Measurements from ENCODE around the gene ODAD4. TPM values are rescaled to one million over a fixed set of nuclear protein-coding genes. Genes with fewer than 3 reads are reported as not detected.
A peak's percentile ranks its signal among the peaks of the same experiment; 100 is the strongest.

Gene ODAD4
- total RNA-seq, 1 experiment from 2014 or later = 0.15 TPM

DNA sequence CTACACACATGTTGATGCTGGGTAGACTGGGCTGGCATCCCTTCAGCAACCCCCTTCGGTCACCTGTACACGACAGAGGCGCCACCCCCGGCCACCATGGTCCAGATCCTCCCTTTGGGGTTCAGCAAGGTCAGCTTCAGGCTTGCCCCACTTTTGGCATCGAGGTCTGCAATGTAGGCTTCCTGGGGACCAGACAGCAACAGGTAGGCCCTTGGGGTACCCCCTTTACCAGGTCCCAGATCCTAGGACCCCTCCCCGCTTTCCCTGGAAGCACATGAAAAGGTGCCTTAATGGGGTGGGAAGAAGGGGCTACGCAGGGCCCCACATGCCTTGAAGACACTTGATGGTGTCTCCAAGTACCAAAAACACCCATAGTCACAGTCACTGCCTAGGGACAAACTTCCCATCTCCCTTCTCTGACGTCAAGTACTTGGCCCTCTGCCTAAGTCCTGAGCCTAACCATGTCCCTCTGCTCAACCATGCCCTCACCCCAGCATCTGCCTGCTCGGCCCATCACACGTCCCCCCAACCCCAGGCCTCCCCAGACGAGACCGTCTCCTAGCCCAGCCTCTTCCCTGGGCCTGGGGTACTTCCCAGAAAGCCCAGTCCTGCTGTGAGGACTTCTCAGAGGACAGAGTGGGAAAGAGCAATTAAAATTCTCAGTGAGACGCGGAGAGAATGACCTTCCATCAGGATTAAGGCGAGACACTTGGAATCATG lies 23.8 kb upstream of the ODAD4 start:
- no peak for TF ChIP-seq EZH2 (IDR thresholded peaks at IDR 0.05; ENCODE audit: low read length, unreplicated experiment)
- TF ChIP-seq CTCF (conservative IDR thresholded peaks at IDR 0.05; ENCODE audit: low read depth, low read length) = no peak
- no peak for TF ChIP-seq EZH2phosphoT487 (IDR thresholded peaks at IDR 0.05; ENCODE audit: borderline replicate concordance, low read length)
- peaks cover 30% of the 10 kb centered on the region for H3K4me1 ChIP-seq (ENCODE audit: insufficient read depth, low read length)
- H2AFZ ChIP-seq (ENCODE audit: low read length) = no peak overlapping the region
- H3K27ac ChIP-seq (ENCODE audit: low read length) = peak overlapping the region; percentile 29; the same call in 1 of the 2 replicates
- H3K9me3 ChIP-seq (ENCODE audit: low read length) = no peaks in the 10 kb centered on the region
- DNase-seq (no peak), ATAC-seq (no peak)
- H3K9me2 ChIP-seq (replicated peaks; ENCODE audit: low read length) = no peaks in the 10 kb centered on the region
- H3K27me3 ChIP-seq (ENCODE audit: low read length) = no peaks in the 10 kb centered on the region
- peaks cover 44% of the 10 kb centered on the region for H3K36me3 ChIP-seq (ENCODE audit: low read depth, low read length)
- BruUV-seq (replicated peaks) = no TSS peak
- no peak overlapping the region for H3K4me2 ChIP-seq (ENCODE audit: low read length)
- peaks cover 7% of the 10 kb centered on the region for H3F3A ChIP-seq (ENCODE audit: low read length, unreplicated experiment)
- peaks cover 7% of the 10 kb centered on the region; the same call in 1 of the 2 replicates for H4K20me1 ChIP-seq (ENCODE audit: low read length)
- H3K4me3 ChIP-seq (ENCODE audit: low read length) = no peak overlapping the region
- ChIA-PET CTCF (no interaction called here), POLR2A (ENCODE audit: unreplicated experiment) (interaction anchor here (0.5 kb wide), 1 partner anchor 11 kb away, joined by 14 read pairs; no protein-coding TSS in a partner anchor)
- H3K79me2 ChIP-seq (ENCODE audit: low read length) = peaks cover 9% of the 10 kb centered on the region; the same call in 1 of the 2 replicates
- H3K9ac ChIP-seq (ENCODE audit: low read length) = no peak overlapping the region
- intact Hi-C loops (cut with micrococcal nuclease) = no loop called here

- H3K36me3 ChIP-seq (ENCODE audit: low read depth, low read length) = peaks cover 47% of the 10 kb centered on the region
- BruUV-seq (replicated peaks) = no TSS peak
- TF ChIP-seq EZH2 (IDR thresholded peaks at IDR 0.05; ENCODE audit: low read length, unreplicated experiment) = no peak
- no peak for TF ChIP-seq EZH2phosphoT487 (IDR thresholded peaks at IDR 0.05; ENCODE audit: borderline replicate concordance, low read length)
- no peak for TF ChIP-seq CTCF (conservative IDR thresholded peaks at IDR 0.05; ENCODE audit: low read depth, low read length)
- DNase-seq (peak; percentile 39), ATAC-seq (peak; percentile 35)
- peaks cover 11% of the 10 kb centered on the region; the same call in 1 of the 2 replicates for H3K79me2 ChIP-seq (ENCODE audit: low read length)
- POLR2A ChIA-PET (ENCODE audit: unreplicated experiment) = interaction anchor here (0.5 kb wide), 1 partner anchor 10 kb away, joined by 14 read pairs; no protein-coding TSS in a partner anchor
- no peak overlapping the region for H3K4me2 ChIP-seq (ENCODE audit: low read length)
- no peaks in the 10 kb centered on the region for H3K27me3 ChIP-seq (ENCODE audit: low read length)
- H4K20me1 ChIP-seq (ENCODE audit: low read length) = peaks cover 7% of the 10 kb centered on the region; the same call in 1 of the 2 replicates
- H3K4me3 ChIP-seq (ENCODE audit: low read length) = no peak overlapping the region
- intact Hi-C loops (cut with micrococcal nuclease) = no loop called here
- no peak overlapping the region for H2AFZ ChIP-seq (ENCODE audit: low read length)
- H3F3A ChIP-seq (ENCODE audit: low read length, unreplicated experiment) = peaks cover 7% of the 10 kb centered on the region
- H3K4me1 ChIP-seq (ENCODE audit: insufficient read depth, low read length) = peaks cover 30% of the 10 kb centered on the region
- H3K9ac ChIP-seq (ENCODE audit: low read length) = no peak overlapping the region
- CTCF ChIA-PET = interaction anchor here (0.6 kb wide), 1 partner anchor 106 kb away, joined by 8 read pairs; no protein-coding TSS in a partner anchor
- H3K9me3 ChIP-seq (ENCODE audit: low read length) = no peaks in the 10 kb centered on the region
- peak overlapping the region; percentile 29; the same call in 1 of the 2 replicates for H3K27ac ChIP-seq (ENCODE audit: low read length)
- H3K9me2 ChIP-seq (replicated peaks; ENCODE audit: low read length) = no peaks in the 10 kb centered on the region
These were observed 23.2 kb upstream of the ODAD4 start for GRCh38 chr17:41907185-41907556.
